ENCODE measurements around the gene CDC20.
A peak's percentile ranks its signal among the peaks of the same experiment; 100 is the strongest.

Gene CDC20

DNA sequence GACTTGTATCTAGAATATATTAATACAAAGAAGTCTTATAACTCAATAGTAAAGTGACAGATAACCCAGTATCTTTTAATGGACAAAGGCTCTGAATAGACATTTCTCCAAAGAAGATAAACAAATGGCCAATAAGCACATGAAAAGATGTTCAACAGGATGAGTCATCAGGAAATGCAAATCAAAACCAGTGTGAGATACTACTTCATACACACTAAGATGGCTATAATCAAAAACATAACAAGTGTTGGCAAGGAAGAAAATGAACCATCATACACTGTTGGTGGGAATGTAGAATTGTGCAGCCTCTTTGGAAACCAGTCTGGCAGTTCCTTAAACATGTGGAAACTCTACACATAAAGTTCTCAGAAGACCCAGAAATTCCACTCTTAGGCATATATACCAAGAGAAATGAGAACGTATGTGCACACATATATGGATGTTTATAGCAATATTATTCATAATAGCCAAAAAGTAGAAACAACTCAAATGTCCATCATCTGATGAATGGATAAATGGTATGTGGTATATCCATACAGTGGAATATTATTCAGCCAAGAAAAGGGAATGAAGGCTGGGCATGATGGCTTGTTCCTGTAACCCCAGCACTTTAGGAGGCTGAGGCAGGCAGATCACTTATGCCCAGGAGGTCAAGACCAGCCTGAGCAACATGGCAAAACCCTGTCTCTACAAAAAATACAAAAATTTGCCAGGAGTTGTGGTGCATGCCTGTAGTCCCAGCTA is 31.1 kb upstream of the CDC20 start:
- DNase-seq (ENCODE audit: low spot score) (no peak), FAIRE-seq (no peak)

DNA sequence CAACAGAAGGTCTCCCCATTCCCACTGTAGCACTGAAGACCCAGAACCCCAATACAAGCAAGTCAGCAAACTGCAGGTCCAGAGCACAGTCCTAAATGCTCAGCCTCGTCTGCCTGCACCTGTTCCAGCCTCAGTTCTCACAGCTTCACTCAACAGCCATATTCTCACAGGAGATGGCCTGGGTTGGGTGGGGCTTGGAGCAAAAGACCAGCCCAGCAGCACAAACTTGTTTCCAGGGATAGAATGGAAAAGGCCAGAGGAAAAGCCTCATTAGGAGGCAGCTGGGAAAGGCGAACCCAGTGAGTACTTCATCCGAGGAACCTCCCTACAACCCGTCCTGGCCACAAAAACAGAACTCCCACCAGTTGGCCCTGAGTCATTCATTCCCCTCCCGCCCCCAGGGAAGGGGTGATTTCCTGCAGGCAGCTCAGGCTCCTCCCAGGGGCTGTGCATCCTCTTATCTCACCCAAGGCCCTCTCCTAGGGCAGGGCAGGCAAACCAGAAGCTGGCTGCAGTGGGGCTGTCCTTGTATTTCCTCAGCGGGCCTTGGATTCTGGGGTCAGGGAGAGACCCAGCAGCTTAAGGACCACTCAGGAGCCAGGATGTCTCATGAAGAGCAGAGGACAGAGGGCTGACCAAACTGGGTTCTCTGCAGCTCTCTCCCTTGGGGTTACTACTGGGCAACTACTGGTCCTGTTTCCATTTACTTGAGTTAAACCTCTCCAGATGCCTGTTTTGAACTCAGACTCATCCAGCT is 28.6 kb upstream of the CDC20 start:
- DNase-seq (ENCODE audit: low spot score) (peak; percentile 66), FAIRE-seq (no peak)

GRCh38 chr1:43331688-43332087 is 27.1 kb upstream of the CDC20 start:
- FAIRE-seq, result no peak
- DNase-seq (ENCODE audit: low spot score), result no peak

GRCh38 chr1:43334453-43335205 is 24.2 kb upstream of the CDC20 start:
- DNase-seq (ENCODE audit: low spot score), result no peak
- FAIRE-seq, result no peak

- no peak for DNase-seq (ENCODE audit: low spot score)
- no peak for FAIRE-seq
These were observed 21.2 kb upstream of the CDC20 start, which contains the start of gene MPL for GRCh38 chr1:43337588-43337987. MPL (plus strand) TSS chr1:43337818; CDS start chr1:43337849, 31 bp downstream.

- no peak for DNase-seq (ENCODE audit: low spot score)
- no peak for FAIRE-seq
These were observed 20.8 kb upstream of the CDC20 start for GRCh38 chr1:43338001-43338400.

DNA sequence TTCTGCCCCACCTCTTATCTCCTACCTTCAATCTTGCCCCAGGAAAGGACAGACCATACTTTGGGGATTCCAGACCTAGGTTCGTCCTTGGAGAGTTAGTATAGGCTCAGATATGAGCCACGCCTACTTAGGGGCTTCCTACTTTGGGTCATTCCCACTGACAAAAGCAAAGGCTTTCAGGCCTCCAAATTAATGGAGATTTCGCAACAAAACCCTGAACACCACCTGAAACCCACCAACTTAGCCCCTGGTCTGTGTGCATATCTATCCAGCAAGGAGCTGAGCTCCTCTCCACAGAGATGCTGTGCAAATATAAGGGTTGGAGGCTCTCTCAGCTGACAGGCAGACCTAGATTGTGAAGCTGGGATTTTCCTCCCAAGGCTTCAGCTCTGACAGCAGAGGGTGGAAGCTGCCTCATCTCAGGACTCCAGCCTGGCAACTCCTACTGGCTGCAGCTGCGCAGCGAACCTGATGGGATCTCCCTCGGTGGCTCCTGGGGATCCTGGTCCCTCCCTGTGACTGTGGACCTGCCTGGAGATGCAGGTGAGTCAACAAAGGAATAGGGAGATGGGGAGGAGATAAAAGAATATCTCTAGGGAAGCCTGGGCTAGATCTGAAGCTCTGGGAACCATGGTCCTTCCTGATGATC is 19.1 kb upstream of the CDC20 start:
- DNase-seq (ENCODE audit: low spot score), result no peak
- FAIRE-seq, result no peak

DNA sequence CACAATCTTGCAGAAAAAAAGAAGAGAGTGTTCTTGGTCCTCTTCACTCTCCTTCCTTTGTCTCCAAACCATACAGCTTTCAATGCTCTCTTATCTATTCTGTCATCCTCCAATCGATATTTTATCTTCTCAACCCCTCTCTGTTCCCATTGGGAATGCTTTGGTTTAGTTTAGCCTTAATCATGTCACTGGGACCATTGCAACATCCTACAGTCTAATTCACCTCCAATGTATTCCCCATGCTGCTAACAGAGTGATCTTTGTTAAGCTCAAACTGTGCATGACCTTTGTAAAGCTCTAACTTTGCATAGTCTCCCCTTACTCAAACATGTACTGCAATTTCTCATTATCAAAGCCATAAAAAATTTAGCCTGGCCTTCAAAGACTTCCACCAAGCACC is 18.2 kb upstream of the CDC20 start:
- DNase-seq (ENCODE audit: low spot score) (no peak), FAIRE-seq (no peak)

GRCh38 chr1:43344267-43344850 is 14.4 kb upstream of the CDC20 start:
- FAIRE-seq (no peak), DNase-seq (ENCODE audit: low spot score) (no peak)

DNA sequence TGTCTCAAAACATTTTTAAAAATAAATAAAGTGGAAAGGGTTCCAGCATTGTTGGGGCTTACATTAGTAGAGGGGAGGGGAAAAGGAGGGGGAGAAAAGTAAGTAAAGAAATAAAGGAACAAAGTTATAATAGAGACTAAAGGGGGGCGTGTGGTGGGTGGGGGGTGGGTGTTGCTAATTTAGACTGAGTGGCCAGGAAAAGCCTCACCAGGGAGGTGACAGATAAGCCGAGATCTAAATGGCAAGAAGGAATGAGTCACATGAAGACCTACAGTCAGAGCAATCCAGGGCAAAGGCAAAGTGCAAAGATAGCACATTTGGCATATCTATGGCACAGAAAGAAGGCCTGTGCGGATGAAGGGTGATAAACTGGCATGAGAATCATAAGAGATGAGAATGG is 13.7 kb upstream of the CDC20 start:
- DNase-seq (ENCODE audit: low spot score), result no peak
- FAIRE-seq, result no peak

GRCh38 chr1:43346636-43347035 is 12.1 kb upstream of the CDC20 start:
- no peak for DNase-seq (ENCODE audit: low spot score)
- FAIRE-seq, result no peak

DNA sequence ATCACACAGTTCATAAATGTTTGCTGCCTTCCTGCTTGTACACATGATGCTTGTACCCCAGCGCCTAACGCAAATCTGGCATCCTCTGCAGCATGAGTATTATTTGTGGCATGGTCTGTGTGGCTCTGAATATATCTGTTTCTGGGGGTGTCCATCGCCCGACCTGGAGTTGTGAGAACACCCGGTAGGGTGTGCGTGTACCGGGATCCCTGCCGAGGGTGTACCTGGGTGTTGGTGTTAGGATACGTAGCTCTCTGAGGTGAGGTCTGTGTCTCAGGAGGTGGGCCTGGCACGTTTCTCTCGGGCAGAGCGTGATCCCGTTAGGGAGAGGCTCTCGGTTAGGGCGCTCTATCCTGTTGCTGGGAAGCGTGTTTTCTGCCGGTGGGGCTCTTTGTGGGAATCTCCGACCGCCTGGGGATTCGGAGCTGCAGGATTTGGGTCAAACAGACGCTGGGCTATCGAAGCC is 10.4 kb upstream of the CDC20 start:
- no peak for DNase-seq (ENCODE audit: low spot score)

GRCh38 chr1:43348809-43349593 is 9.8 kb upstream of the CDC20 start:
- FAIRE-seq (no peak), DNase-seq (ENCODE audit: low spot score) (peak; percentile 70)

More for the DNA sequence above, 10.4 kb upstream of the CDC20 start:
- FAIRE-seq, result no peak

DNA sequence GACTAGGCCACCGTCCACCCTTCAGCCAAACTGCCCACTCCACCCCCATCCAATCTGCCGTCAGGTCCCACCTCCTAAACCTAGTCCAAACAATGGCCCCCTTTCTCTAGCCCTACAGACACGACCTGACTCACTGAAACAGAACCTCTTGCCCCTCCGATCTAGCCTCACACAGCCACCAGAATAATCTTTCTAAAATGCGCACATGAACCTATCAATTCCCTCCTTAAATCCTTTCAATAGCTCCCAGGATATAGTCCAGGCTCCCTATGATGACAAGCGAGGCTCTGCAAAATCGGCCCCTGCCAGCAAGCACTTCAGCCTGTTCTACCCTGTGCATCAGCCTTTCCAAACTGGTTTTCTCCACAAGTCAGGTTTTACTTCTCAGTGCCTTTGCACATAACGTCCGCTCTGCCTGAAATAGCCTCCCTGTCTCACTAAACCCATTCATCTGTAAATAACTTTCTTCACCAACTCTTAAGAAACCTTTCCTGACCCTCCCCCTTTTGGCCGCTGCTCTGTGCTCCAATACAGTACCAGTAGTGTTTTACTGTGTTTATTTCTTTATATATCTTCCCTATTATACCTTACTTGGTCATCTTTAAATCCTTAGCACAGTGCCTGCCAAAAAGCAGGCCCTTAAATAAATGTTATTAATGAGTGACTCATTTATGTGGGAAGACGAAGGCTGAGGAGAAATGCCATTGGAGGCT is 9.0 kb upstream of the CDC20 start:
- DNase-seq (ENCODE audit: low spot score) (no peak), FAIRE-seq (no peak)

GRCh38 chr1:43350976-43351375 is 7.8 kb upstream of the CDC20 start:
- FAIRE-seq, result no peak
- DNase-seq (ENCODE audit: low spot score), result no peak

- no peak for FAIRE-seq
- DNase-seq (ENCODE audit: low spot score), result no peak
These were observed 7.1 kb upstream of the CDC20 start for GRCh38 chr1:43351421-43352350.

GRCh38 chr1:43352351-43352705 is 6.5 kb upstream of the CDC20 start:
- DNase-seq (ENCODE audit: low spot score) (no peak), FAIRE-seq (no peak)

DNA sequence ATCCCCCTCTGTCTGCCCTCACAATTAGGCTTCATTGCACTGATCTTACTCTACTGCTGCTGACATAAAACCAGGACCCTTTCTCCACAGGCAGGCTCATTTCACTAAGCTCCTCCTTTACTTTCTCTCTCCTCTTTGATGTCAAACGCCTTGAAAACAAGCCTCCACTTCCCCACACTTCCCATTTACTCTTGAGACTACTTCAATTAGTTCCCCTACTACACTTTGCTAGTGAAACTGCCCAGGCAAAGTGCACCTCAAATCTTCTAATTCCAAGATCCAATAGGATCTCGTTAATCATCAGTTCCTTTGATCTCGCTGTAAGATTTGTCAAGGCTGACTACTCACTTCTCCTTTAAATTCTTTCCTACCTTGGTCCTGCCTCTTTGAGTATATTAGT is 5.9 kb upstream of the CDC20 start:
- FAIRE-seq, result no peak

GRCh38 chr1:43354471-43354870 is 4.3 kb upstream of the CDC20 start:
- no peak for DNase-seq (ENCODE audit: low spot score)
- FAIRE-seq, result no peak

More for the DNA sequence above, 5.9 kb upstream of the CDC20 start:
- DNase-seq (ENCODE audit: low spot score), result no peak

Measured in RCC 7860 (cell line).